ENCODE measurements around the gene B3GALT6. TPM values are rescaled to one million over a fixed set of nuclear protein-coding genes. Genes with fewer than 3 reads are reported as not detected.

B3GALT6 gene
- total RNA-seq, 1 experiment from 2014 or later, result 84.2 TPM

Other genes with a start within 250 kb of the B3GALT6 start
- 110 and 139 TPM in 2 replicates for gene HES4, start 232.1 kb upstream of the B3GALT6 start, total RNA-seq (2014; rRNA removed; shearing (Covaris generic))
- gene ISG15, start 218.7 kb upstream of the B3GALT6 start, total RNA-seq (2014; rRNA removed; shearing (Covaris generic)), result 706 and 895 TPM in 2 replicates
- gene AGRN, start 212.1 kb upstream of the B3GALT6 start, total RNA-seq (2014; rRNA removed; shearing (Covaris generic)), result 683 and 894 TPM in 2 replicates
- gene RNF223, start 157.9 kb upstream of the B3GALT6 start, total RNA-seq (2014; rRNA removed; shearing (Covaris generic)), result 16.2 and 16.5 TPM in 2 replicates
- 61.4 and 67.6 TPM in 2 replicates for gene C1orf159, start 116.1 kb upstream of the B3GALT6 start, total RNA-seq (2014; rRNA removed; shearing (Covaris generic))
- 5.8 and 6.6 TPM in 2 replicates for gene TTLL10, start 58.4 kb upstream of the B3GALT6 start, total RNA-seq (2014; rRNA removed; shearing (Covaris generic))
- gene TNFRSF18, start 25.6 kb upstream of the B3GALT6 start, total RNA-seq (2014; rRNA removed; shearing (Covaris generic)), result 0.42 TPM in 1 of 2 replicates, not detected in the other
- gene TNFRSF4, start 18.1 kb upstream of the B3GALT6 start, total RNA-seq (2014; rRNA removed; shearing (Covaris generic)), result not detected in 2 replicates
- gene SDF4, start 236 bp upstream of the B3GALT6 start, total RNA-seq (2014; rRNA removed; shearing (Covaris generic)), result 163 and 188 TPM in 2 replicates
- gene C1QTNF12, start 14.5 kb downstream of the B3GALT6 start, total RNA-seq (2014; rRNA removed; shearing (Covaris generic)), result 4.1 and 6.0 TPM in 2 replicates
- 93.1 and 94.4 TPM in 2 replicates for gene UBE2J2, start 41.6 kb downstream of the B3GALT6 start, total RNA-seq (2014; rRNA removed; shearing (Covaris generic))
- gene SCNN1D, start 48.2 kb downstream of the B3GALT6 start, total RNA-seq (2014; rRNA removed; shearing (Covaris generic)), result 0.48 and 0.50 TPM in 2 replicates
- gene ACAP3, start 75.7 kb downstream of the B3GALT6 start, total RNA-seq (2014; rRNA removed; shearing (Covaris generic)), result 104 and 113 TPM in 2 replicates
- gene PUSL1, start 76.4 kb downstream of the B3GALT6 start, total RNA-seq (2014; rRNA removed; shearing (Covaris generic)), result 152 and 157 TPM in 2 replicates
- gene INTS11, start 92.4 kb downstream of the B3GALT6 start, total RNA-seq (2014; rRNA removed; shearing (Covaris generic)), result 174 and 200 TPM in 2 replicates
- gene CPTP, start 92.6 kb downstream of the B3GALT6 start, total RNA-seq (2014; rRNA removed; shearing (Covaris generic)), result 62.5 and 70.5 TPM in 2 replicates
- gene TAS1R3, start 99.0 kb downstream of the B3GALT6 start, total RNA-seq (2014; rRNA removed; shearing (Covaris generic)), result 0.89 and 1.6 TPM in 2 replicates
- 246 and 269 TPM in 2 replicates for gene DVL1, start 117.2 kb downstream of the B3GALT6 start, total RNA-seq (2014; rRNA removed; shearing (Covaris generic))
- not detected in 2 replicates for gene MXRA8, start 126.3 kb downstream of the B3GALT6 start, total RNA-seq (2014; rRNA removed; shearing (Covaris generic))
- 377 and 383 TPM in 2 replicates for gene AURKAIP1, start 143.0 kb downstream of the B3GALT6 start, total RNA-seq (2014; rRNA removed; shearing (Covaris generic))
- gene CCNL2, start 167.1 kb downstream of the B3GALT6 start, total RNA-seq (2014; rRNA removed; shearing (Covaris generic)), result 200 and 243 TPM in 2 replicates
- gene MRPL20, start 175.1 kb downstream of the B3GALT6 start, total RNA-seq (2014; rRNA removed; shearing (Covaris generic)), result 235 and 276 TPM in 2 replicates
- 0.44 and 1.4 TPM in 2 replicates for gene ANKRD65, start 189.0 kb downstream of the B3GALT6 start, total RNA-seq (2014; rRNA removed; shearing (Covaris generic))
- 220 and 232 TPM in 2 replicates for gene VWA1, start 203.5 kb downstream of the B3GALT6 start, total RNA-seq (2014; rRNA removed; shearing (Covaris generic))
- gene ATAD3C, start 217.5 kb downstream of the B3GALT6 start, total RNA-seq (2014; rRNA removed; shearing (Covaris generic)), result 2.3 and 3.1 TPM in 2 replicates
- gene ATAD3B, start 239.5 kb downstream of the B3GALT6 start, total RNA-seq (2014; rRNA removed; shearing (Covaris generic)), result 102 and 111 TPM in 2 replicates